NCI-H510A treated with DMSO at 0.1 percent for 48 hours (cell line): ENCODE data around the gene PDZK1IP1.
"Not testable (repeated sequence)": the region's sequence is repeated elsewhere in the genome, so short reads cannot be mapped to it uniquely, and the experiment has no call there.

Experiments
- DNase-seq: peaks from one replicate; lab custom pipeline; 2025; lab: John Stamatoyannopoulos, UW

The PDZK1IP1 gene

DNA sequence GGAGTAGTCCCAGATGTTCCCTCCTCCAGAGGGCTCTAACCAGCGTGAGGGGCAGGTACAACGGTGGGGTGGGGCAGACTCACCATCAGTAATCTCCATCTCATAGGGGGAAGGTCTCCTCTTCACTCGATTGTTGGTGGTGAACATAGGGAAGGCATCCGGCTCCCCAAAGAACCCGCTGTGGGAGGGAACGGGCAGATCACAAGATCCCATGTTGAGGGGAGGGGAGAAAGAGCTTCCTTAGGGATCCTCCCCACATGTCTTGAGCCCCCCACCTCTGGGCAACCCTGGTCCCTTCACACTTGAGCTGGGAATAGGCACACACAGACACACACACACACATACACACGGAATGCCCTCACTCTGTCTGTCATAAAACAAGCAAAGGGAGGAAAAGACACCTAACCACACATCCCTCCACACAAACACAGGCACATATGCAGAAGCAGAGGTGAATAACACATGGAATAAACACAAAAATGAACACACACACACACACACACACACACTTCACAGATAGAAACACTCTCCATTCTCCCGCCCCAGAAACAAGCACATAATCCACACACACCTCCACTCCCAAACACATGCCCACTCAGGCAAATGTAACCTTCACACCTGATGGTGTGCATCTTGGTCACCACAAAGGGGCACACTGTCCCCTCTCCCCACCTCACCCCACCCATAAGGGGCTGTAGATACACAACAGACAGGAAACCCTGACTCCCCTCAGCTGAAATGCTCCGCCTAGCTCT is 34.3 kb upstream of the PDZK1IP1 start:
- DNase-seq, result no peak

DNA sequence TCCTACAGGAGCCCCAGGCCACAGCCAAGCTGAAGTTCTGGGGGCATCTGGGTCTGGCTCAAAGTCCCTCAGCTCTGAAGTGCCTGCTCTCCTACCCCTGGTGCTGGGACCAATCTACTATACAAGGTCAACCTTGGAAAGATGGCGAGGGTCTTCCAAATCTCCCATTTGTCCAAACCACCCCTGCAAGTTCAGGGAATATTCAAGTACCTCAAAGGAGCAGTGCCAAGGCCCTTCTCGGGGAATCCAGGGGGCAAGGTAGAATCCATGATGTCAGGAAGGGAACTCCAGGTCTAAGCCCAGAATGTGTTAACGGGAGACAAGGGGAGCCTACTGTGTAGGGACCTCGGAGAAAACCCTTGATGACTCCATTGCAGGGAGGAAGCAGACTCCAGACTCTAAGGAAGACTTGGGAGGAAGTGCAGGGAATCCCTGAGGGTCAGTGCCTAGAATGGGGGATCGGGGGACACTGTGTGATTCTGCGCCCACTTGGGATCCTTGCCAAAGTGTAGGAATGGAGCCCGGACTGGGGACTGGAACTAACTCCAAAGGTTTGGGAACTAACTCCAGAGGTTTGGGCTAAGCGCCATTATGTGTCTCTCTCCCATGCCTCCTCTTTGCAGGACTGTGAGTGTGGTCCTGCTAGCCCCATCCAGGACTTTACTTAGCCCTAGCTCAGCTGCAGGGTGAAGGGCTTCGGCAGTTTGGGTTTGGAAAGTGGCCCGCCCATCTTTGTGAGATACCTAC is 33.5 kb upstream of the PDZK1IP1 start:
- no peak for DNase-seq

DNA sequence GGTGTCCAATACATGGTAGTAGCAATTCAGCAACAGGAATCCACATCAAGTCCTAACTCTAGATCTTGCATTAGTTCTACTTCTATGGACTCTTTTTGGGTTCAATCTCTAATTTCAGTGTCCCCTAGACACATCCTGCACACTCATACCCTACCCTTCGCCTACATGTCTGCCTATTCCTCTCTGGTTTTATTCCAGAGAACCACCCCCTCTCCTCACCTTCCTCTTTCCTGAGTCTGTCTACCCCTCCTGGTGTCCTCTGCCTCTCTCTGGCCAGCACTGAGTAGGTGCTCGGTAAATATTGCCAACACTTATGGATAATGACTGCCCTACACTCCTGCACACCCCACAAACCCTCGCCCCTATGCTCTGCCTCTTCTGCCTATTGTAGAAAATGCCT is 32.6 kb upstream of the PDZK1IP1 start:
- DNase-seq, result no peak

DNA sequence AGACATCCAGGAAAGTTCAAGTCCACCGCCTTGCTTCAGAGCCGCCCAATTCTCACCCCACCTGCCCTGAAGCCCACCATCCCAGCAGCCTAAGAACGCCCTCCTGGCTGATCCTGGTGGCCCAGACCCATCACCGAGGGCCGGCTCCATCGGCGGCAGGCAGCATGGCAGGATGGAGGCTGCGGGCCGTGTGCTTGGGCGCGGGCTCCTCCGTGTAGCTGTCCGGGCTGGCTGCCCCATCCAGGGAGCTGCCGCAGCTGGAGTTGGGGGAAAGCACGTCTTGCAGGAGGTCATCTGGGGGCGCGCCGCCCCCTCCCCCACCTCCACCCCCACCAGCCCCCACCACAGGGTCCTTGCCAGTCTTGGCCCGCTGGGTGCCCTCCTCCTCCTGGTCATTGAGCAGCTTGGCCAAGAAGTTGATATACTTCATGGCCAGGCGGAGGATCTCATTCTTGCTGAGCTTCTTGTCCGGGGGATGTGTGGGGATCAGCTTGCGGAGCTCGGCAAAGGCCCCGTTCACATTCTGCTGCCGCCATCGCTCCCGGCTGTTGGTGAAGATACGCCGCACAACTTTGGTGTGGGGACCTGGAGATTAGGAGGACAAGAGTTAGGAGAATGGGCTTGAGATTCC is 29.9 kb upstream of the PDZK1IP1 start:
- DNase-seq, result no peak

DNA sequence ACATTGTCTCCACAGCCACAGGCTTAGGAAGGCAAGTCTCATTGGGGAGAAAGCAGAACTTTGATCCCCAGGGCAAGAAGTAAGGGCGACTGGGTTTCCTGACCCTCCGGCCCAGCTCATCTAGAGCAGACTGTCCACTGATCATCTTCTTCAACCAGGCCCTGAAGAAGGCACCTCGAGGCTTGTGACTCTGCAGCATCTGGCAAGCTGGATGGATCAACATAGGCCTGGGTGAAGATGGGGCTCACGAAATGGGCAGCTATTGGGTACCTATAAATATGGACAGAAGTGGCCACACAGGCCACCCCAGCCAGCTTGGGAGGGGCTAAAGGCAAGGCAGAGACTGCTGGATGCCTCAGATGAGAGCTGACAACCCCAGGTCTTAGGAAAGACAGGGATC is 29.2 kb upstream of the PDZK1IP1 start:
- DNase-seq, result no peak

DNA sequence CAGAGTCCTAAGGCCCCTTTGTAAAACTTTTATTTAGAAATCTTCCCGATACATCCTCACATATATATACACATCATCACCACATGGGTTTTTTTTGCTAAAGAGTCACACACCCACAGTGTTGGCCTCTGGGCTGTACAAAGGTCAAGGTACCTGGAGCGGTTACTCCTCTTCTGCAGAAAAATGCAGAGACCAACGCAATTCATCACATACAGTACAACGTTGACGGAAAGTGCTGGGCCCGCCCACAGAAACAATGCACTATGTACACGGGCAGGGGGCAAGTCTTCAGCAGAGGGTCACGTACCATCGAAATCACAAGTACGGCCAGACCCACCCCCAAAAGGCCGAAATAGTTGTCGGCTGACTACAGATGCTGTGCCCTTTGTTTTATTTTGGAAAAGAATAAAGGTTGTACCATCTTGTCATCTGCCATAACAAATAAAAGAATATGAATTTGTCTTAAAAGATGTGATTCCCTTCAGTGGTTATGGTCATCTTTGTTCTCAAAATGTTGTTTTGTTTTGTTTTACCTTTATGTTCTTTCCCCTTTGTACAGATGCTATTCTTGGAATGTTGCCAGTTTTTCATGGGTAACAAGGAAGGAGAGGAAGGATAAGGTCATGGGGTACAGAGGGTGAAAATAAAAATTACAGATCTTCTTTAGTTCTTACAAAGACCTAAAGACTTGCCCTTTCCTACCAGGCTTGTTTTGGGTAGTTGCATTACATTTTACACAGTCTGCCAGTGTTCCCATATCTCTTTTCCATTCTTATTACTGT is 26.6 kb upstream of the PDZK1IP1 start:
- DNase-seq, result no peak

DNA sequence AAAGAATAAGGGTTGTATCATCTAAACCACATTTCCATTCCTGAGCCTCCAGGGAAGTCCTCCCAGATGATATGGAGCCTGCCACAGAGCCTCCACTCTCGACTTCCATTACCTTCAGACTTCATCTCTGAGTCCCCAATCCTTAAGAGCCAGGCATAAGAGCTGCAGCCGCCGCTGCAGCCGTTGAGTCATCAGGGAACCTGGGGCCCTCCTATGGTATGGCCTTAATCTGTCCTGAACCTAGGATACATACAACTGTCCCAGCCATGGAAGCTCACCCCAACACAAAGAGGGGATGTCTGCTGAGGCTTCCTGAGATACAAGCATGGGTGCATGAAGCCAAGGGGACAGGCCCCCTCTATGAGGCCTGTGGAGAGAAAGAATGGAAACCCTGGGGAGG is 25.9 kb upstream of the PDZK1IP1 start:
- DNase-seq, result no peak

DNA sequence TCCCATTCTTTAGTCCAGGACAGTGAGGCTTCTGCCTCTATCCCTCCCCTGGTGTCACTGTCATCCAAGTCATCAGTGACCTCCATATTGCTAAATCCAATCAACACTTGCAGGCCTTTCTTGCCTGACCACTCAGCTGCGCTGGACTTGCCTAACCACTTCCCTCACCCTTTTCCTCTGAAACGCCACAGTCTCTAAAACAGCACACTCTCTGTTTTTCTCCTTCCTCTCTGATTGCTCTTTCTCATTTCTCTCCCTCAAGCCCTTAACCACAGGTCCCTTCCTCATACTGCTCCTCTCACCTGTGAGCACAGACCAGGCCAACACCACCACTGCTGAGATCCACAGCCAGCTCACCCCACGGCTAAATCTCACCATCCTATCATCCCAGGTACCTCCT is 24.7 kb upstream of the PDZK1IP1 start:
- DNase-seq, result no peak

DNA sequence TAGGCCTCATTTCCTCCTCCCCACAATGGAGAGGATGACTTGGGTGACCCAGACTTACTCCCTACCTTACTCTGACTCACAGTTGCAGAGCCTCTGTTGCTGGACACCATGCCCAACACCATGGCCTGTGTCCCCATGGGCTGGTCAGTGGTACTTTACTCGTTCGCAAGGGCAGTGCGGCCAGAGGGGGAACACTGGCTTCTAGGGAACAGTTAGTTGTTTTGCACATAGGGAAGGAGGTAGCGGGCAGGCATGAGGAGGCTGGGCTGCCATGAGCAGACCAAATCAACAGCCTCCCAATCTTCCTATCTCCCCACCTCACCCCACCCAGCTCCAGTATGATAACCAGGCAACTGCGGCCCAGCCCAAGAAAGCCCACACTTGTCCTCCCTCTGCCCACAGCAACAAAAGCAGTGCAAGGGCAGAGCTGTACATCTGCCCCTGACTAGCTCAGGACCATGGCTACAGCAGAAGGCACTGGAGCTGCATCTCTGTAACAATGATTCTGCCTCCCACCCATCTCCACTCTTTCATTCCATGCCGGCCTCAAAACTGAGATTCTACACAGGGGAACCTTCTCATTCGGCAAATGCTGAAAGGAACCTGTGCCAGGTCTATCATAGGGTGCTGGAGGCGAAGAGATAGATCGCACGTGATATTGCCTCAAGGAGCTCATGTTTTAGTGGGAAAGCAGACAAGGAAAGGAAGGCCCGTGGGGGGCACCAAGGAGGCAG is 23.6 kb upstream of the PDZK1IP1 start:
- DNase-seq, result no peak

DNA sequence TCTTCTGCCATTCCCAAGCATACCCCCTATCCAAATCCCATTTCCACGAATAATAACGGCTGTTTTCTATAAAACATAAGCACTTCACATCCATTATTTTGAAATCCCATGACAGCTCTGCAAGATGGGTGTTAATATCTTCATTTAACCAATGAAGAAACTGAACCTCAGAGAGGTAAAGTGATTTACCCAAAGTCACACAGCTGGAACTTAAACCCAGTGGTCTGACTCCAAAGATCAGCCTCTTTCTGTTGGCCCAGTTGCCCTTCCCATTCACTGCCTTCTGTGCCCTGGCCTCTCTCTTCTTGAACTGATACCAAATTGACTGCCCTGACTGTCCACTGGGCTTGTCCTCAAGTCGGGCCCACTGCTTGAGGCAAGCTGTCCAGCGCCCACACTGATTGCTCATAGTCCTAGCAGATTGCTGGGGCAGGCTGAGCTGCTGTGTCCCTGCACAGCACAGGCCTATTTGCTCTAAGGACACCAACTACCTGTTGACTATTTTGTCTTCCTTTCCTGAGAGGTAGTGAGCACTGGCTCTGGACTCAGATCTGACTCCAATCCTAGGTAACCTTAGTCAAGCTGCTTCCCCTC is 22.9 kb upstream of the PDZK1IP1 start:
- no peak for DNase-seq

DNA sequence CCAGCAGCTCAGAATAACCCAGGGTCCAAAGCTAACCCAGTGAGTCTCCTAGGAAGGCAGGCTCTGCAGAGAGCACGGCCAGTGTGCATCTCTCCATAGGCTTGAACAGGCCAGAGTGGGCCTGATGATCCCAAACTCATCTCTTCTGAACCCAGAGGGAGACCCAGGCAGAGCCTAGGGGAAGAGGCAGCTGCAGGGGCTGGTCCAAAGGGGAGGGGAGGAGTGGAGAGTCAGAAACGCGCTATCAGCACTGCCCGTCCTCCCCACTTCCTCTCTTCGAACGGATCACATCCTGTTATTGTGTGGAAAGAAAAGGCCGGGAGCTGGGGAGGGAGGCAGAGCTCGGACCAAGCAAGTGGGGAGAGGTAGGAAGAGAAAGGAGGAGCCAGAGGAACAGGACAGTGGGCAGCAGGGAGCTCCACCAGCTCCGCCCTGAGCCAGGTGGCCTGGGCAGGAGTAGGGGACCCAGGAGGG is 22.0 kb upstream of the PDZK1IP1 start:
- DNase-seq, result no peak

DNA sequence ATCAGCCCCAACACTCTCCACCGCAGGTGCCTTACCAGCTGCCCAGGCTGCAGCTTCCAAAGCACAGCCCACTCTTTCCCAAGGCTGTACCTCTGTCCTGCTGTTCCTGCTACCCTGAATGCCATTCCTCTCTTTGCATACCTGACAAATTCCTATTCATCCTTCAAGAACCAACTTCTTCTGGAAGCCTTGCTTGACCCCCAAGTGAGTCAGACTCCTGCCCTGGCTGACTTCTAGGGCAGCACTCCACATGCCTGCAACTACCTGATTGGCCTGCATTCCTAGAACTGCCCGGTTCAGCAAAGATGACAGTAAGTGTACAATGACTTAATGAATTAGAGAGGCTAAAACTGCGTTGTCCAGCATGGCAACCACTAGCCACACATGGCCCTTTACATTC is 20.8 kb upstream of the PDZK1IP1 start:
- DNase-seq, result no peak

DNA sequence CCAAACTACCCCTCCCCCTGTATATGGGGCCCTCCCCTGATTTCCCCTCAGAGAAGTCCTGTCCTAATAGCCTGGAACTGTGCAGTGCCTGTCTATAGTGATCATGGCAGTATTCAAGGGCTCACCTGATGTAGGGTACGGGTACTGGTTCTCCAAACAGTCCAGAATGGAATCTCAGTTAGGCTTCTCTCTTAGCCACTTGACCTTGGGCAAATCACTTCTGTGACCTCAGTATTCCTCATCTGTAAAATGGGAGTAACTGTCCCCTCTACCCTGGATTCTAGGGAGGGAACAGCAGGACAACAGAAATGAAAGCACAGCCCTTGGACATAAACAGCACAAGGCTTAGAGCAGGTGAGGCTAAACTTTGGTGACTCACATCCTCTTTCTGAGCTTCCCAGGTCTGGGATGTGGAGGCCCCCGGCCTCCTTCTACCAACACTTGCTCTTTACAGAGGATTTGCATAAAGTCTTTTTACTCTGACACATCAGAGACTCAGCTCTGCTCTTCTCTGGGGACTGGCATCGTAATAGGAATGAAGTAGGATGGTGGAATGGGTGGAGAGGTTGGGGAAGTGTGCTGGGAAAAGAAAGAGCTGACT is 20.0 kb upstream of the PDZK1IP1 start:
- DNase-seq, result no peak

DNA sequence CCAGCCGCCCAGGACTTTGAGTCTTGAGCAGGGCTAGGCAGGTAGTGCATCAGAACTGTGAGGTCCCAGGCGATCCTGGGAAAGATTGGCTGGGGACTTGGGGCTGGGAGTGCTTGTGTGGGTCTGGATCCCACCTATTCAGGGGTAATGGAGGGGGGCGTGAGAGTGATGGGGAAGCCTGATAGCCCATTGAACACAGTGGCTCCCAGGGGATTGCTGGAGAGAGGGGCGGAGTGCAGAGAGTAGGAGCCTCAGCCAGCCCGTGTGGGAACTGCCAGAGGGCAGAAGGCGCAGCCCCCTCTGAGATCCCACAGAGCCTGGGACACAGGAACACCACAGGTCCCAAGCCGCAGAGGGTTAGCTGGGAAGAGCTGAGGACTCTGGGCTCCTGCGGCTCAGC is 19.3 kb upstream of the PDZK1IP1 start:
- no peak for DNase-seq

DNA sequence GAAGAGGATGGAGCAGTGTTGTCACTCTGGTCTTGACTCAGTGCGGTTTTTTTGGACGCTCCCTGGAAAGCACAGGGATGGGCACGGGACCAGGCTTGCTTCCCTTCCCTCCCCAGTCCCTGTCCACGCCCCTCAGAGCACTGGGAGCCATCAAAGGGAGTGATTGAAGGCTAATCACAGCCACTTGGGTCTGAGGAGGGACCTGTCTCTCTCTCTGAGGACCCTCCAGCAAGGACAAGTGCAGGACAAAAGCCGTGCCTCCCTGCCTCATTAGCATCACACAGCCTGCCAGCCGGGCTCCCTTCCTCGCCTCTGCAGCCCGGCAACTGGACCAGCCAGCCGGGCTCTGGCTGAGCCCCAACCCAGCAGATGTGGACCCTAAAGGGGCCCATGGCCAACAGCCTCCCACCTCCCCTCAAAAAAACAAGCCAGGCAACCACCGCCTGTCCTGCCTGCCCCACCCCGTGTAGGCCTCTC is 18.6 kb upstream of the PDZK1IP1 start:
- no peak for DNase-seq

DNA sequence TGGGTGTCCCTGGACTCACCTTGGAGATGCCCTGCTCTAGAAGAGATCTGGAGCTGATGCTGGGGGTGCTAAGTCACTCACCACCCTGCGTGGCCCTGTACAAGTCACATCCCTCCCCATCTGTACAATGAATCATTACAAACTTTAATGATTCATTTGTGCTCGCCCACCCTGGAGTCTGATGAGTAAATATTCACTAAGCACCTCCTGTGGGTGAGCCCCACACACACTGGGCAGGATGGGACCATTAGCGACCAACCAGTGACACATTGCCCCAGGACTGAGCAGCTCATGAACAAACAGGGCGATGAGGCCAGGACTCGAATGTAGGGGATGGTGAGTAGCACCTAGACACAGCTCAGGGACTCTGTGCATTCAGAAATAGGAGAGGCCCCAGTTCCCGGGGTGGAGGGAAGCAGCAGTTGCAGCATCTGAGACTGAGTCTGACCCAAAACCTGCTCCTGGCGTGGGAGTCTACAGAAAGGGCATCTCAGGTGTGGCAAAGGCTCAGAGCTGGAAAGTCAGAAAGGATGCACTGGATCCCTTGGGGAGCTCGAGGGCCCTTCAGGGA is 18.1 kb upstream of the PDZK1IP1 start:
- no peak for DNase-seq

DNA sequence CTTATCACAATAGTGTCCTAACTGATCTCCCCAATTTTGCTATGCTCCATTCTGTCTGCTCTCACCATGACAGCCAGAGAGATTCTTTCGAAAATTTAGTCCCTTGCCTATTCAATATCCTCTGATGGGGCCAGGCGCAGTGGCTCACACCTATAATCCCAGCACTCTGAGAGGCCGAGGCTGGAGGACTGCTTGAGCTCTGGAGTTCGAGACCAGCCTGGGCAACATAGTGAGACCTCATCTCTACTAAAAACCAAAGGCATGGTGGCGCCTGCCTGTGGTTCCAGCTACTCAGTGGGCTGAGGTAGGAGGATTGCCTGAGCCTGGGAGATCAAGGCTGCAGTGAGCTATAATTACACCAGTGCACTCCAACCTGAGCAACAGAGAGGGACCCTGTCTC is 16.1 kb upstream of the PDZK1IP1 start:
- DNase-seq, result no peak

DNA sequence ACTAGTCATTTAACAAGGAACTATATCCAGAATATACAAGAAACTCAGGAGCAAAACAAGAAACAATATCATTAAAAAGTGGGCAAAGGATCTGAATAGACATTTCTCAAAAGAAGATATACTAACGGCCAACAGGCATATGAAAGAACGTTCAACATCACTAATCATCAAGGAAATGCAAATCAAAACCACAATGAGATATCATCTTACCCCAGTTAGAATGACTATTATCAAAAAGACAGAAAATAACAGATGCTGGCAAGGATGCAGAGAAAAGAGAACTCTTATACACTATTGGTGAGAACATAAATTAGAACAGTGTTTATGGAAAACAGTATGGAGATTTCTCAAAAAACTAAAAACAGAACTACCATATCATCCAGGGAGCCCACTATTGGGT is 13.7 kb upstream of the PDZK1IP1 start:
- DNase-seq, result not testable (repeated sequence)

DNA sequence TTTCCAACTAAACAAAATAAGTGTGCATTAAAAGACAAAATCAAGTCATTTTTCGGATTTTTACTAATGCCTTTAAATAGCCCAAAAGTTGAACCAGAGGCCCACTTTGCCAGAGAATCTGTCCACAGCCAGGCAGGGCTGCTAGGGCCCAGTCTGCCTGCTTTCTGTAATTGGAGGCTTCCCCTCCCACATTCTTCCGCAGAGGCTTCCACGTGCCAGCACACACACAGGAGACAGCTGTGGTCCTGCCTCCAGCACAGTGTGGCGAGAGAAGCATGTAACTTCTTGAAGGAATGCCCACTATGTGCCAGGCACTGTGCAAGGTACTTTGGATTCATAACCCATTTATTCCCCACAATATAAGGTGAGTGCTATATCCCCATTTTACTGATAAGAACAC is 11.3 kb upstream of the PDZK1IP1 start:
- DNase-seq, result no peak

DNA sequence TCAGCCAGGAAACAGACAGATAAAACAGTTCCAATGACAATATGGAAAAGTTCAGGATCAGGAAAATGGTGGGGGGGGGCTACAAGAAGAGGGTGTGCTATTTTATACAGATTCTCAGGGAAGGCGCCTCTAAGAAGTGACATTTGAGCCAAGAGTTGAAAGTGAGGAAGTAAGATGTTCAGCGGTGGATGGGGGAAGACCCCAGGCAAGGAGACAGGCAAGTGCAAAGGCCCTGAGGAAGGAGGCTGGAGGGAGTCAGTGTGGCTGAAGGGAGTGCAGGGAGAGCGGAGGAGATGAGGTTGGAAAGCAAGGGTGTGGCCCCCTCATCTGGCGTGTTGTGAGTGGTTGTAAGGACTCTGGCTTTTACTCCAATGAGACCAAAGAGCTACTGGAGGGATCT is 8.4 kb upstream of the PDZK1IP1 start:
- no peak for DNase-seq
